Loucy (cell line): Measurements from ENCODE around the gene RARRES2.

Source experiments
- H2AFZ ChIP-seq: fragments of 200-600 bp; sonication (generic); 2 replicates; pipeline ENCODE4 v1.6.0; 2016; ENCODE audit warnings: antibody characterized with exemption, mild to moderate bottlenecking, low read length, moderate library complexity
- H3F3A ChIP-seq: fragments of 200-600 bp; 2 replicates; pipeline ENCODE4 v1.6.0; 2016; ENCODE audit warnings: antibody characterized with exemption, low read depth, mild to moderate bottlenecking
- H3K27me3 ChIP-seq: fragments of 200-600 bp; sonication (generic); 2 replicates; pipeline ENCODE4 v1.6.1; 2014; ENCODE audit warnings: low read length, mild to moderate bottlenecking; ENCODE audit not compliant: insufficient read depth, poor library complexity, severe bottlenecking
- H3K36me3 ChIP-seq: fragments of 200-600 bp; sonication (generic); 2 replicates; pipeline ENCODE4 v1.6.1; 2016; ENCODE audit warnings: low read length; ENCODE audit not compliant: insufficient read depth
- H3K4me1 ChIP-seq: fragments of 200-600 bp; sonication (generic); 2 replicates; pipeline ENCODE4 v1.5.1; 2014; ENCODE audit warnings: low read length, mild to moderate bottlenecking; ENCODE audit not compliant: insufficient read depth, poor library complexity, severe bottlenecking
- H3K4me2 ChIP-seq: fragments of 200-600 bp; sonication (generic); 2 replicates; pipeline ENCODE4 v1.6.0; 2014; ENCODE audit warnings: antibody characterized with exemption, low read length, low read depth, mild to moderate bottlenecking; ENCODE audit not compliant: poor library complexity, severe bottlenecking
- H3K4me3 ChIP-seq: fragments of 200-600 bp; sonication (generic); 2 replicates; pipeline ENCODE4 v1.5.1; 2014; ENCODE audit warnings: low read length, mild to moderate bottlenecking, mixed read lengths; ENCODE audit not compliant: poor library complexity, severe bottlenecking
- H3K79me2 ChIP-seq: fragments of 200-600 bp; sonication (generic); 2 replicates; pipeline ENCODE4 v1.6.1; 2014; ENCODE audit warnings: low read length; ENCODE audit not compliant: insufficient read depth
- H3K9ac ChIP-seq: fragments of 200-600 bp; sonication (generic); 2 replicates; pipeline ENCODE4 v1.6.0; 2014; ENCODE audit warnings: mild to moderate bottlenecking, low read depth, low read length, moderate library complexity; ENCODE audit not compliant: poor library complexity, severe bottlenecking
- H3K9me2 ChIP-seq: fragments of 200-600 bp; sonication (generic); replicated peaks from 2 replicates; pipeline ENCODE4 v1.6.1; 2016; ENCODE audit warnings: low read depth, low read length, mixed read lengths
- H3K9me3 ChIP-seq: fragments of 200-600 bp; sonication (generic); 2 replicates; pipeline ENCODE4 v1.6.1; 2014; ENCODE audit warnings: mild to moderate bottlenecking, antibody characterized with exemption, low read length, low read depth; ENCODE audit not compliant: insufficient read depth
- H4K20me1 ChIP-seq: fragments of 200-600 bp; sonication (generic); 2 replicates; pipeline ENCODE4 v1.6.0; 2014; ENCODE audit warnings: antibody characterized with exemption, low read length, mild to moderate bottlenecking; ENCODE audit not compliant: insufficient read depth, poor library complexity, severe bottlenecking
- EZH2phosphoT487 ChIP-seq: fragments of 200-600 bp; IDR thresholded peaks from 2 replicates; pipeline ENCODE4 v1.6.1; 2018; ENCODE audit warnings: antibody characterized with exemption, mild to moderate bottlenecking, moderate library complexity, borderline replicate concordance
- TF ChIP-seq, protein P1 (sequence below): fragments of 200-600 bp; sonication (generic); conservative IDR thresholded peaks from 2 replicates; pipeline ENCODE4 v1.5.1; 2014; ENCODE audit warnings: mild to moderate bottlenecking, antibody characterized with exemption, low read length

Gene RARRES2

DNA sequence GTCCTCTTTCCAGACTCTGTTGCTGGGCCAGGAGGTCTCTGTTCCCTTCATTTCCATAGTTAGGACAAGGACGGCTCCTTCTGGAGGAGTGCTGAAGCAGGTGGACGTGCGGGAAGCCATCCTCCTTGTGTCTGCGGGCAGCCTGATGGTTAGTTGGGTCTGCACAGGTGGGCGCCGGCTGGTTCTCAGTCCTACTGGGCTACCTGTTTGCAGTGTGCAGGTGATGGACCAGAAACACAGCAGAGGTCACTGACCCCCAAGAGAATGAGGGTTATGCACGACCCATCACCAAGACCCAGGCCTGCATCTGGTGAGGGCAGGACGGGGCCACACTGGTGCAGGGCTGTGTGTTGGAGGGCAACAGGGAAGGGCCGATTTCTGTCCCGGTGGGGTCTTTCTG is 7.8 kb downstream of the RARRES2 start:
- Histone ChIP-seq H3K9ac (no peak overlapping the region), H3F3A (no peaks in the 10 kb centered on the region), H3K36me3 (peaks cover 47% of the 10 kb centered on the region; the same call in 1 of the 2 replicates), H3K4me3 (no peak overlapping the region), H4K20me1 (no peaks in the 10 kb centered on the region), H3K4me2 (no peak overlapping the region), H3K79me2 (peaks cover 14% of the 10 kb centered on the region; the same call in 1 of the 2 replicates), H3K9me3 (no peaks in the 10 kb centered on the region), H3K4me1 (no peaks in the 10 kb centered on the region), H3K27me3 (no peaks in the 10 kb centered on the region), H2AFZ (no peak overlapping the region), H3K9me2 (no peaks in the 10 kb centered on the region)
- TF ChIP-seq, protein P1, sequence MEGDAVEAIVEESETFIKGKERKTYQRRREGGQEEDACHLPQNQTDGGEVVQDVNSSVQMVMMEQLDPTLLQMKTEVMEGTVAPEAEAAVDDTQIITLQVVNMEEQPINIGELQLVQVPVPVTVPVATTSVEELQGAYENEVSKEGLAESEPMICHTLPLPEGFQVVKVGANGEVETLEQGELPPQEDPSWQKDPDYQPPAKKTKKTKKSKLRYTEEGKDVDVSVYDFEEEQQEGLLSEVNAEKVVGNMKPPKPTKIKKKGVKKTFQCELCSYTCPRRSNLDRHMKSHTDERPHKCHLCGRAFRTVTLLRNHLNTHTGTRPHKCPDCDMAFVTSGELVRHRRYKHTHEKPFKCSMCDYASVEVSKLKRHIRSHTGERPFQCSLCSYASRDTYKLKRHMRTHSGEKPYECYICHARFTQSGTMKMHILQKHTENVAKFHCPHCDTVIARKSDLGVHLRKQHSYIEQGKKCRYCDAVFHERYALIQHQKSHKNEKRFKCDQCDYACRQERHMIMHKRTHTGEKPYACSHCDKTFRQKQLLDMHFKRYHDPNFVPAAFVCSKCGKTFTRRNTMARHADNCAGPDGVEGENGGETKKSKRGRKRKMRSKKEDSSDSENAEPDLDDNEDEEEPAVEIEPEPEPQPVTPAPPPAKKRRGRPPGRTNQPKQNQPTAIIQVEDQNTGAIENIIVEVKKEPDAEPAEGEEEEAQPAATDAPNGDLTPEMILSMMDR, result no peak
- no peak for TF ChIP-seq EZH2phosphoT487

DNA sequence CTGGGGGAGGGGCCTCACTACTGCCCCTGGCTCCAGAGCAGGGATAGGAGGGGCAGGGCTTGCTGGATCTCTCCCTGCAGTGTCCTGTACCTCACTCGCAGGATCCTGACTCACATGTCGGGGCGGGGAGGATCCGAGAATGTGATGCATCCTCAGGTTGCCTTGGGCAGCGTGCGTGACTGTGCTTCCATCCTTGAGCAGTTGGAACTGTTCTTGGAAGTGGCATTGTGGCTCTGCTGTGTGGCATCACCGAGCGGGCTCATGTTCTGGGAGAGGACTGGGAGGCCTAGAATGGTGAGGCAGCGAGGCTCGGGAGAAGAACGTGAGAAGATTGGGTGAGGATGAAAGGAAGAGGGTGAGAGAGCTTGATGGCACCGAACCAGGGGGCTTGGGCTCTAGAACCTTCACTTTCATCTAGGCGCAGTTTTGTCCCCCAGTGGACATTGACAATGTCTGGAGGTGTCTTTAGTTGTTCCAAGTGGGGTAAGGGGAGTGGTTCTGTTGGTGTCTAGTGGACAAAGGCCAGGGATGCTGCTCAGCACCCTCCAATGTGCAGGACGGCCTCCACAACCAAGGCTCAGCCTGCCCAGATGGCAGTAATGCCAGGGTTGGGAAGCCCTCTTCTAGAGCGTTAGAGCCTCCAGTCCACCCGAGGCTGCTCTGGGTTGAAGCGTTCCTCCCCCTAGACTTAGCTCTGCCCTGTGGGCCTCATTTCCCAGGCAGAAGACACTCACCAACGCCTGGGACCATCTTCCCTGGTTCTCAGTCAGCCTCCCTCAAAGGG is 8.4 kb downstream of the RARRES2 start:
- TF ChIP-seq, protein P1, result no peak
- no peak for TF ChIP-seq EZH2phosphoT487
- no peak overlapping the region for H3K4me3 ChIP-seq
- peaks cover 2% of the 10 kb centered on the region for H4K20me1 ChIP-seq
- H3K27me3 ChIP-seq, result no peaks in the 10 kb centered on the region
- H3K4me1 ChIP-seq, result peaks cover under 1% of the 10 kb centered on the region
- no peak overlapping the region for H3K4me2 ChIP-seq
- no peaks in the 10 kb centered on the region for H3F3A ChIP-seq
- H3K9ac ChIP-seq, result no peak overlapping the region
- H3K9me3 ChIP-seq, result no peaks in the 10 kb centered on the region
- no peak overlapping the region for H2AFZ ChIP-seq
- H3K79me2 ChIP-seq, result peaks cover 21% of the 10 kb centered on the region; the same call in 1 of the 2 replicates
- H3K9me2 ChIP-seq, result no peaks in the 10 kb centered on the region
- H3K36me3 ChIP-seq, result peaks cover 49% of the 10 kb centered on the region

DNA sequence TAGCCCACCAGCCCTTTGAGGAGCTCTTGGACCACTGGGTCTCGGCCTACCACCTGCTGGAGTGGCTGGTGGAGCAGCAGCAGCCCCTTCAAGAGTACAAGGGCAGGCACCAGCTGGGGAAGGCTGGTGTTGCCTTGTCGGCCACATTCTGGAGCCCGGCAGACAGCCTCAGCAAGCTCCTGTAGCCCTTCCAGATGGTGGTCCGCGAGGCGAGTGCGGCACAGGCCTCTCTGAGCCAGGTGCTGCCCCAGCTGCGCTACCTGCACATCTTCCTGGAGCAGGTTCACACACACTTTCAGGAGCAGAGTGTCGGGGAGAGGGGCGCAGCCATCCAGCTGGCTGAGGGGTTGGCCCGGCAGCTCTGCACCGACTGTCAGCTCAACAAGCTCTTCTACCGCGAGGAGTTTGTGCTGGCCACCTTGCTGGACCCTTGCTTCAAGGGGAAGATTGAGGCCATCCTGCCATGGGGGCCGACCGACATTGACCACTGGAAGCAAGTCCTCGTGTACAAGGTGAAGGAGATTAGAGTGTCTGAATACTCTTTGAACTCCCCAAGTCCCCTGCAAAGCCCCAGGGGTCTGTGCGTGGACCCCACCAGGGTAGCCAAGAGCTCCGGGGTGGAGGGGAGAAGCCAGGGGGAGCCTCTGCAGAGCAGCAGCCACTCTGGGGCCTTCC is 11.1 kb downstream of the RARRES2 start:
- Histone ChIP-seq H3K4me2 (no peak overlapping the region), H3K9me3 (no peaks in the 10 kb centered on the region), H3K36me3 (peaks cover 57% of the 10 kb centered on the region), H3F3A (no peaks in the 10 kb centered on the region), H3K4me1 (peaks cover 28% of the 10 kb centered on the region), H3K9me2 (no peaks in the 10 kb centered on the region), H2AFZ (no peak overlapping the region), H3K4me3 (no peak overlapping the region), H3K79me2 (peaks cover 48% of the 10 kb centered on the region), H3K9ac (no peak overlapping the region), H3K27me3 (no peaks in the 10 kb centered on the region), H4K20me1 (peaks cover 18% of the 10 kb centered on the region)
- TF ChIP-seq, protein P1, result no peak
- TF ChIP-seq EZH2phosphoT487, result no peak
